ENCODE results near the gene MYO18B.

Gene MYO18B

DNA sequence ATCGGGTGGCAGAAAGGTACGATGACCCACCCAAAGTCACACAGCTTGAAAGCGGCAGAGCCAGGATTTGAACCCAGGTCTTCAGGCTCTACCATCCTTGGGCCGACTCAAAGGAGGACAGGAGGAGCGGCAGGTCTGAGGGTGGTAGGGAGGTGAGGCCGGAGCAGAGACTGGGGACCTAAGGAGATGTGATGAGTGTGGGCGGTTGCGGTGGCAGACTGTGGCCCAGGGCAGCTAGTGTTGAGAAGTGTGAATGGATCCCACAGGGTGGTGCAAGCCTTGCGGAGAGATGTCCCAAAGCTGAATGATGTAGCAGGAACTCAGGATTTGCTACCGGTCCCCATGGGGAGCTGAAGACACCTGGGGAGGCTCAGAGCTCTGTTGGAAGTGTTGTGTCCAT is 180.2 kb downstream of the MYO18B start:
- DNase-seq (ENCODE audit: low read depth): no peak
- TF ChIP-seq CTCF (IDR thresholded peaks at IDR 0.05; ENCODE audit: low read depth, low read length, missing control alignments): no peak
- in situ Hi-C loops (cut with HindIII; ENCODE audit: low sequenced_read_pairs): no loop called here
- no peak overlapping the region for H3K4me3 ChIP-seq (ENCODE audit: low read depth, low read length)

GRCh38 chr22:25923914-25924313 is 181.9 kb downstream of the MYO18B start:
- no peak for DNase-seq (ENCODE audit: low read depth)
- H3K4me3 ChIP-seq (ENCODE audit: low read depth, low read length): no peak overlapping the region
- TF ChIP-seq CTCF (IDR thresholded peaks at IDR 0.05; ENCODE audit: low read depth, low read length, missing control alignments): no peak
- in situ Hi-C loops (cut with HindIII; ENCODE audit: low sequenced_read_pairs): no loop called here

GRCh38 chr22:25928038-25928437 is 186.1 kb downstream of the MYO18B start:
- no peak for TF ChIP-seq CTCF (IDR thresholded peaks at IDR 0.05; ENCODE audit: low read depth, low read length, missing control alignments)
- in situ Hi-C loops (cut with HindIII; ENCODE audit: low sequenced_read_pairs): no loop called here
- no peak overlapping the region for H3K4me3 ChIP-seq (ENCODE audit: low read depth, low read length)
- no peak for DNase-seq (ENCODE audit: low read depth)

DNA sequence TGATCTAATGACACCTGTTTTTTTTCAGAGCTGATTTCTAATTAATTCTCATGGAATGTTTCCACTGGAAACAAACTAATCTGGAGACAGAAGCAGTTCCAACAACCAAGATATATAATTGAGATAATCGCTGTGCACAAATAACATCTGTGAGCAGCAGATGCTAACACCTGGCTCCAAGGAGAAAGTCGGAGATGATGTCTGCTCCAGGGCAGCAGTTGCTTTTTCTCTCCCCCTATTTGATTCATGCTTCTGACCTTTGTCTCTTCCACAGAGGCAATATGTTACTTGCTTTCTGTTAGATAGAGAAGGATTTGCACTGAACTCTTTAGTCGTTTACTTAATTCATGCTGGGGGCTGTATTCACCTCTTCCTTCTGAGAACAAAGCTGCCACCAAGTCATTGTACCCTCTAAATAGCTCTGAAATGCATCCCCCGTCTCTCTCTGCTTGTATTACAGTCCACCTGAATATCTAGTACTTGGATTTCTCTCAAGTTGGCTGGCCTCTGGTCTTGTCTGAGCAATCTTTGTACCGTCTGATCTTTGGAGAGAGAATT is 187.4 kb downstream of the MYO18B start:
- TF ChIP-seq CTCF (IDR thresholded peaks at IDR 0.05; ENCODE audit: low read depth, low read length, missing control alignments): no peak
- H3K4me3 ChIP-seq (ENCODE audit: low read depth, low read length): no peak overlapping the region
- in situ Hi-C loops (cut with HindIII; ENCODE audit: low sequenced_read_pairs): no loop called here
- DNase-seq (ENCODE audit: low read depth): no peak

DNA sequence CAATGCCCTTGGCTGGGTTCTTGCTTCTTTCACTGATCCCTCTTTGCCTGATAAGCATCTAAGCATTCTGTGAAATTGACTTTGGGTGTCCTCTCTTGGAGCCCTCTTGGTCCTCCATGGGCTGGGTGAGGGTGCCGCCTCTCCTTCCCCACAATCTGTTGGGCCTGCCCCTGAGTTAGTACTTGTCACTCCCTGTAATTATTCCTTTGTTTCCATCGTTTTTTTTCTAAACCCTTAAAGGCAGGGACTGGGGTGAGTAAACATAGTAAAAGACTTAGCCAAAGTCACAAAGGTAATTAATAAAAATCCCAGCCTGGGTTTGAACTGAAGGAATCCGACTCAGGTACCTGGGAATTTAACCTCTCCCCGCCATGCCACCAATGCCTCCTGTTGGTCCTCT is 188.1 kb downstream of the MYO18B start:
- in situ Hi-C loops (cut with HindIII; ENCODE audit: low sequenced_read_pairs): no loop called here
- no peak for DNase-seq (ENCODE audit: low read depth)
- no peak for TF ChIP-seq CTCF (IDR thresholded peaks at IDR 0.05; ENCODE audit: low read depth, low read length, missing control alignments)
- H3K4me3 ChIP-seq (ENCODE audit: low read depth, low read length): no peak overlapping the region

GRCh38 chr22:25930788-25931310 is 188.9 kb downstream of the MYO18B start:
- in situ Hi-C loops (cut with HindIII; ENCODE audit: low sequenced_read_pairs): no loop called here
- TF ChIP-seq CTCF (IDR thresholded peaks at IDR 0.05; ENCODE audit: low read depth, low read length, missing control alignments): no peak
- no peak overlapping the region for H3K4me3 ChIP-seq (ENCODE audit: low read depth, low read length)
- DNase-seq (ENCODE audit: low read depth): no peak

Data from astrocyte of the cerebellum (primary cell).